ENCODE results near the gene POU6F2.
"Not testable (repeated sequence)": the region's sequence is repeated elsewhere in the genome, so short reads cannot be mapped to it uniquely, and the experiment has no call there.

The POU6F2 gene

GRCh38 chr7:39367943-39368342, 390.2 kb downstream of the POU6F2 start:
- DNase-seq, result no peak

GRCh38 chr7:39372383-39372782, 394.7 kb downstream of the POU6F2 start:
- no peak for DNase-seq

GRCh38 chr7:39374436-39375040, 396.8 kb downstream of the POU6F2 start:
- no peak for DNase-seq

- DNase-seq, result no peak
Measured at GRCh38 chr7:39375047-39375873, 397.6 kb downstream of the POU6F2 start.

- DNase-seq, result no peak
Measured at GRCh38 chr7:39375874-39376190, 398.1 kb downstream of the POU6F2 start.

GRCh38 chr7:39376881-39377280, 399.2 kb downstream of the POU6F2 start:
- not testable (repeated sequence) for DNase-seq

GRCh38 chr7:39379416-39379815, 401.7 kb downstream of the POU6F2 start:
- no peak for DNase-seq

GRCh38 chr7:39383136-39383535, 405.4 kb downstream of the POU6F2 start:
- no peak for DNase-seq

GRCh38 chr7:39384386-39384785, 406.7 kb downstream of the POU6F2 start:
- DNase-seq, result no peak

- DNase-seq, result no peak
Measured at GRCh38 chr7:39386718-39387117, 409.0 kb downstream of the POU6F2 start.

GRCh38 chr7:39392151-39392550, 414.4 kb downstream of the POU6F2 start:
- DNase-seq, result no peak

GRCh38 chr7:39394105-39394680, 416.5 kb downstream of the POU6F2 start:
- no peak for DNase-seq

GRCh38 chr7:39399458-39399857, 421.7 kb downstream of the POU6F2 start:
- no peak for DNase-seq

- DNase-seq, result no peak
Measured at GRCh38 chr7:39399986-39400385, 422.3 kb downstream of the POU6F2 start.

GRCh38 chr7:39400836-39401235, 423.1 kb downstream of the POU6F2 start:
- no peak for DNase-seq

GRCh38 chr7:39402034-39402433, 424.3 kb downstream of the POU6F2 start:
- no peak for DNase-seq

GRCh38 chr7:39404907-39405306, 427.2 kb downstream of the POU6F2 start:
- DNase-seq, result no peak

GRCh38 chr7:39405581-39405980, 427.9 kb downstream of the POU6F2 start:
- no peak for DNase-seq

GRCh38 chr7:39406467-39406866, 428.8 kb downstream of the POU6F2 start:
- no peak for DNase-seq

- no peak for DNase-seq
Measured at GRCh38 chr7:39407137-39407536, 429.4 kb downstream of the POU6F2 start.

GRCh38 chr7:39407723-39408122, 430.0 kb downstream of the POU6F2 start:
- no peak for DNase-seq

GRCh38 chr7:39408906-39409305, 431.2 kb downstream of the POU6F2 start:
- no peak for DNase-seq

- no peak for DNase-seq
Measured at GRCh38 chr7:39410582-39410981, 432.9 kb downstream of the POU6F2 start.

- no peak for DNase-seq
Measured at GRCh38 chr7:39413636-39414223, 436.0 kb downstream of the POU6F2 start.
